ENCODE measurements around the gene C4orf54.

GRCh38 chr4:99624141-99624719 lies 33.4 kb downstream of the C4orf54 start:
- TF ChIP-seq GATA3 (IDR thresholded peaks at IDR 0.05; ENCODE audit: low read depth, low read length) (no peak), GATA2 (IDR thresholded peaks at IDR 0.05; ENCODE audit: low read depth, low read length) (no peak)

Measured in SH-SY5Y (cell line).